Upper lobe of left lung (tissue), 4 donors: ENCODE data around the gene GPR137.

Experiments
- CTCF ChIP-seq, 6 experiments: fragments of 450-650 bp in 4 of 6; fragments of 200-600 bp in 2 of 6; sonication (generic) in 2 of 6; IDR thresholded peaks; one replicate each; pipeline ENCODE4 v1.5.1; 2016 to 2019; ENCODE audit warnings: antibody characterized with exemption in 6 of 6
- POLR2A ChIP-seq, 4 donors: fragments of 450-650 bp; IDR thresholded peaks; one replicate each; pipeline ENCODE4 v1.5.1; 2016 to 2017; ENCODE audit warnings: antibody characterized with exemption in 4 of 4, mild to moderate bottlenecking in 2 of 4

- TF ChIP-seq CTCF (IDR thresholded peaks at IDR 0.05) (no peak), POLR2A (IDR thresholded peaks at IDR 0.05) (no peak)
Observed at GRCh38 chr11:64258356-64258755, 27.3 kb upstream of the GPR137 start.
